HEK293 (cell line): ENCODE measurements around the gene SLC29A1.

Experiments
- CTCF ChIA-PET: fragments of 350-600 bp; formaldehyde crosslinking; extraction: SDS; loops from one replicate; lab custom pipeline; 2021; ENCODE audit warnings: antibody characterized with exemption; lab: Yijun Ruan, JAX
- POLR2A ChIA-PET: fragments of 300-600 bp; formaldehyde crosslinking; extraction: SDS; loops from one replicate; lab custom pipeline; 2020; ENCODE audit warnings: antibody characterized with exemption, inconsistent platforms; lab: Yijun Ruan, JAX
- H3K27ac ChIP-seq: fragments of 200-500 bp; sonication (Bioruptor generic); 2 replicates; pipeline ENCODE4 v1.5.1; 2014; ENCODE audit warnings: low read depth, low read length, control low read depth, inconsistent platforms; ENCODE audit errors: extremely low read depth
- H3K36me3 ChIP-seq, 2 experiments: fragments of 200-500 bp in 1 of 2; sonication (Bioruptor generic) in 1 of 2; 1 replicate in 1 of 2; 2 replicates in 1 of 2; pipeline ENCODE4 v1.5.1; 2014 to 2017; ENCODE audit warnings: inconsistent platforms in 2 of 2, low read length in 2 of 2; ENCODE audit not compliant: control insufficient read depth in 2 of 2, insufficient read depth in 1 of 2
- H3K4me1 ChIP-seq: fragments of 200-500 bp; sonication (Bioruptor generic); 2 replicates; pipeline ENCODE4 v1.5.1; 2014; ENCODE audit warnings: mild to moderate bottlenecking, low read length, inconsistent platforms; ENCODE audit not compliant: control insufficient read depth, insufficient read depth
- H3K4me3 ChIP-seq: 2 replicates; pipeline ENCODE4 v1.5.1; 2011; ENCODE audit warnings: low read depth, mild to moderate bottlenecking, control low read depth, low read length, moderate library complexity
- H3K9me3 ChIP-seq: fragments of 200-500 bp; sonication (Bioruptor generic); 2 replicates; pipeline ENCODE4 v1.5.1; 2014; ENCODE audit warnings: low read depth, low read length, inconsistent platforms; ENCODE audit not compliant: control insufficient read depth, insufficient read depth
- GLIS1 ChIP-seq: fragments of 450-650 bp; formaldehyde crosslinking; IDR thresholded peaks from 2 replicates; pipeline ENCODE4 v1.5.1; 2016; ENCODE audit warnings: missing biosample characterization, missing genetic modification characterization
- KLF8 ChIP-seq: fragments of 450-650 bp; formaldehyde crosslinking; IDR thresholded peaks from 2 replicates; pipeline ENCODE4 v1.5.1; 2016; ENCODE audit warnings: missing biosample characterization, missing genetic modification characterization
- KLF9 ChIP-seq: fragments of 450-650 bp; formaldehyde crosslinking; IDR thresholded peaks from 2 replicates; pipeline ENCODE4 v1.5.1; 2016; ENCODE audit warnings: missing biosample characterization, missing genetic modification characterization, low read depth
- MZF1 ChIP-seq: fragments of 450-650 bp; formaldehyde crosslinking; IDR thresholded peaks from 2 replicates; pipeline ENCODE4 v1.5.1; 2017; ENCODE audit warnings: missing biosample characterization, missing genetic modification characterization, borderline replicate concordance
- PATZ1 ChIP-seq: fragments of 450-650 bp; formaldehyde crosslinking; IDR thresholded peaks from 2 replicates; pipeline ENCODE4 v1.5.1; 2016; ENCODE audit warnings: missing biosample characterization, missing genetic modification characterization
- SALL2 ChIP-seq: fragments of 450-650 bp; formaldehyde crosslinking; IDR thresholded peaks from 2 replicates; pipeline ENCODE4 v1.5.0; 2017; ENCODE audit warnings: missing biosample characterization, mild to moderate bottlenecking, missing genetic modification characterization, borderline replicate concordance
- SCRT2 ChIP-seq: fragments of 450-650 bp; formaldehyde crosslinking; IDR thresholded peaks from 2 replicates; pipeline ENCODE4 v1.5.1; 2016; ENCODE audit warnings: missing biosample characterization, missing genetic modification characterization
- YY1 ChIP-seq: fragments of 450-650 bp; formaldehyde crosslinking; IDR thresholded peaks from 2 replicates; pipeline ENCODE4 v1.5.1; 2018; ENCODE audit warnings: missing biosample characterization, missing genetic modification characterization
- ZBTB1 ChIP-seq: fragments of 450-650 bp; formaldehyde crosslinking; IDR thresholded peaks from 2 replicates; pipeline ENCODE4 v1.5.1; 2016; ENCODE audit warnings: missing biosample characterization, missing genetic modification characterization
- ZNF248 ChIP-seq: fragments of 450-650 bp; formaldehyde crosslinking; IDR thresholded peaks from 2 replicates; pipeline ENCODE4 v1.5.1; 2017; ENCODE audit warnings: missing biosample characterization, missing genetic modification characterization
- ZNF302 ChIP-seq: fragments of 450-650 bp; formaldehyde crosslinking; IDR thresholded peaks from 2 replicates; pipeline ENCODE4 v1.5.1; 2016; ENCODE audit warnings: missing biosample characterization, missing genetic modification characterization, low read depth
- ZNF530 ChIP-seq: fragments of 450-650 bp; formaldehyde crosslinking; IDR thresholded peaks from 2 replicates; pipeline ENCODE4 v1.5.1; 2016; ENCODE audit warnings: low read depth, missing biosample characterization, missing genetic modification characterization
- ZNF621 ChIP-seq: fragments of 450-650 bp; formaldehyde crosslinking; IDR thresholded peaks from 2 replicates; pipeline ENCODE4 v1.5.1; 2017; ENCODE audit warnings: missing biosample characterization, missing genetic modification characterization
- ZNF670 ChIP-seq: fragments of 450-650 bp; formaldehyde crosslinking; IDR thresholded peaks from 2 replicates; pipeline ENCODE4 v1.5.1; 2016; ENCODE audit warnings: missing biosample characterization, missing genetic modification characterization, low read depth
- ZNF677 ChIP-seq: fragments of 450-650 bp; IDR thresholded peaks from 2 replicates; pipeline ENCODE4 v1.5.0; 2018; ENCODE audit warnings: missing biosample characterization, mild to moderate bottlenecking, missing genetic modification characterization, moderate library complexity
- TF ChIP-seq, protein P1 (sequence below): fragments of 450-650 bp; formaldehyde crosslinking; IDR thresholded peaks from 2 replicates; pipeline ENCODE4 v1.5.1; 2016; ENCODE audit warnings: missing biosample characterization, missing genetic modification characterization
- TF ChIP-seq, protein P2 (sequence below): fragments of 450-650 bp; formaldehyde crosslinking; IDR thresholded peaks from 2 replicates; pipeline ENCODE4 v1.5.1; 2016; ENCODE audit warnings: missing biosample characterization, missing genetic modification characterization

The SLC29A1 gene

DNA sequence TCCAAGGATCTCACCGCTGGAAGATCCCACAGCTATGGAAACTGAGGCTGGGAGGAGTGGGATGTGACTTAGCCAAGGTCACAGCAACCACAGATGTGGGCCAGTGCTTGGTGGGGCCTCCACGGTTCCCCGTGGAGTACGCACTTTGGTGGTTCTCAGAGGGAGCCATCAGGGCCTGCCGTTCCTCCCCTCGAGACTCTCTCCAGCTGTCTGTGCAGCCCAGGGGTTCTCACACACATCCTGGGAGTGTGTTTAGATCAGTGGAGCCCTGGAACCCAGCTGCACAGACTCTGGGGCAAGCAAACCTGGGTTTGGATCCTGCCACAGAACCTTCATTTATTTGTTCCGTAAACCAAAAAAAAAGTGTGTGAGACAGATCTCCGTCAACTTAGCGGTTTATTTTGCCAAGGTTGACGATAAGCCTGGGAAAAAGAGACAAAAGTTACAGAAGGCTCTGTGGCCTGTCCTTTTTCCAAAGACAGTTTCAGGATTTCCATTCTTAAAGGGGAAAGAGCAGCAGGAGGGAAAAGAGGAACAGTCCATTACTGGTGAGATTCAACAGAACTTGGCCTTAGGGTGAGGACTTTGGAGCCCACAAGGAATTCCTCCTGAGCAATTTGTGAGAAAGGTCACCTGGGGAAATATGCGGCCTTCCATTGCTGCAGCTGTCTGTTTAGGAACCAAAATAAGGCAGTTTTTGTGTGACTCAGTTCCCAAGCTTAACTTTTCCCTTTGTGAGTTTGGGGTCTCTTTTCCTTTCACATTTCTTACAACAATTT is 20.2 kb upstream of the SLC29A1 start (continued):
- TF ChIP-seq ZBTB1 (tag by site-specific recombination) = no peak
- TF ChIP-seq GLIS1 = peak; percentile 46

DNA sequence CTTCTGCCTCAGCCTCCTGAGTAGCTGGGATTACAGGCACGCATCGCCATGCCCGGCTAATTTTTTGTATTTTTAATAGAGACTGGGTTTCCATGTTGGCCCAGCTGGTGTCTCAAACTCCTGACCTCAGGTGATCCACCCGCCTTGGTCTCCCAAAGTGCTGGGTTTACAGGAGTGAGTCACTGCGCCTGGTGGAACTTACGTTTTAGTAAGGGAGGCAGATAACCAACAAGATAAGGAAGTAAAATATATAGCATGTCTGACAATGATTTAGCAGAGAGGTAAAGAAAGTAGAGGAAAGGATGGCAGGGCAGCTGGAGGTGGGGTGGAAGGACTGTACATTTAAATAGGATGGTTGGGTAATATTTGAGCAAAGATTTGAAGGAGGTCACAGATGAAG is 19.4 kb upstream of the SLC29A1 start:
- CTCF ChIA-PET = interaction anchor here (0.8 to 1.5 kb wide), 5 partner anchors 16 to 31 kb away, joined by 3 to 7 read pairs (median 3); no protein-coding TSS in a partner anchor
- no peak overlapping the region for H3K27ac ChIP-seq
- H3K9me3 ChIP-seq = no peaks in the 10 kb centered on the region
- no peak for TF ChIP-seq ZNF677 (tag by site-specific recombination)
- no peak for TF ChIP-seq KLF9
- TF ChIP-seq, protein P1, sequence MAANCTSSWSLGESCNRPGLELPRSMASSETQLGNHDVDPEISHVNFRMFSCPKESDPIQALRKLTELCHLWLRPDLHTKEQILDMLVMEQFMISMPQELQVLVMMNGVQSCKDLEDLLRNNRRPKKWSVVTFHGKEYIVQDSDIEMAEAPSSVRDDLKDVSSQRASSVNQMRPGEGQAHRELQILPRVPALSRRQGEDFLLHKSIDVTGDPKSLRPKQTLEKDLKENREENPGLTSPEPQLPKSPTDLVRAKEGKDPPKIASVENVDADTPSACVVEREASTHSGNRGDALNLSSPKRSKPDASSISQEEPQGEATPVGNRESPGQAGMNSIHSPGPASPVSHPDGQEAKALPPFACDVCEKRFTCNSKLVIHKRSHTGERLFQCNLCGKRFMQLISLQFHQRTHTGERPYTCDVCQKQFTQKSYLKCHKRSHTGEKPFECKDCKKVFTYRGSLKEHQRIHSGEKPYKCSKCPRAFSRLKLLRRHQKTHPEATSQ (tag by site-specific recombination) = no peak
- no peak for TF ChIP-seq PATZ1 (tag by site-specific recombination)
- TF ChIP-seq ZNF530 (tag by site-specific recombination) = no peak
- no peak for TF ChIP-seq MZF1 (tag by site-specific recombination)
- no peak for TF ChIP-seq SCRT2
- POLR2A ChIA-PET = interaction anchor here (0.9 kb wide), 1 partner anchor 43 kb away, joined by 3 read pairs; the partner anchor contains the start of gene HSP90AB1
- no peak overlapping the region for H3K4me3 ChIP-seq
- no peaks in the 10 kb centered on the region for H3K36me3 ChIP-seq
- H3K4me1 ChIP-seq = no peaks in the 10 kb centered on the region

- POLR2A ChIA-PET = interaction anchor here (0.6 kb wide), 1 partner anchor 431 kb away, joined by 3 read pairs; no protein-coding TSS in a partner anchor
- CTCF ChIA-PET = interaction anchor here (0.6 to 1.9 kb wide), 5 partner anchors 11 to 60 kb away, joined by 3 to 8 read pairs (median 5); no protein-coding TSS in a partner anchor
- no peaks in the 10 kb centered on the region for H3K9me3 ChIP-seq
- H3K4me3 ChIP-seq = no peak overlapping the region
- TF ChIP-seq ZNF248 (tag by site-specific recombination) = no peak
- TF ChIP-seq YY1 (tag by site-specific recombination) = no peak
- TF ChIP-seq ZNF621 (tag by site-specific recombination) = no peak
- TF ChIP-seq SALL2 (tag by site-specific recombination) = no peak
- TF ChIP-seq, protein P2, sequence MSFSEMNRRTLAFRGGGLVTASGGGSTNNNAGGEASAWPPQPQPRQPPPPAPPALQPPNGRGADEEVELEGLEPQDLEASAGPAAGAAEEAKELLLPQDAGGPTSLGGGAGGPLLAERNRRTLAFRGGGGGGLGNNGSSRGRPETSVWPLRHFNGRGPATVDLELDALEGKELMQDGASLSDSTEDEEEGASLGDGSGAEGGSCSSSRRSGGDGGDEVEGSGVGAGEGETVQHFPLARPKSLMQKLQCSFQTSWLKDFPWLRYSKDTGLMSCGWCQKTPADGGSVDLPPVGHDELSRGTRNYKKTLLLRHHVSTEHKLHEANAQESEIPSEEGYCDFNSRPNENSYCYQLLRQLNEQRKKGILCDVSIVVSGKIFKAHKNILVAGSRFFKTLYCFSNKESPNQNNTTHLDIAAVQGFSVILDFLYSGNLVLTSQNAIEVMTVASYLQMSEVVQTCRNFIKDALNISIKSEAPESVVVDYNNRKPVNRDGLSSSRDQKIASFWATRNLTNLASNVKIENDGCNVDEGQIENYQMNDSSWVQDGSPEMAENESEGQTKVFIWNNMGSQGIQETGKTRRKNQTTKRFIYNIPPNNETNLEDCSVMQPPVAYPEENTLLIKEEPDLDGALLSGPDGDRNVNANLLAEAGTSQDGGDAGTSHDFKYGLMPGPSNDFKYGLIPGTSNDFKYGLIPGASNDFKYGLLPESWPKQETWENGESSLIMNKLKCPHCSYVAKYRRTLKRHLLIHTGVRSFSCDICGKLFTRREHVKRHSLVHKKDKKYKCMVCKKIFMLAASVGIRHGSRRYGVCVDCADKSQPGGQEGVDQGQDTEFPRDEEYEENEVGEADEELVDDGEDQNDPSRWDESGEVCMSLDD (tag by site-specific recombination) = no peak
- TF ChIP-seq ZNF670 (tag by site-specific recombination) = no peak
- no peak for TF ChIP-seq KLF8 (tag by site-specific recombination)
- no peak for TF ChIP-seq ZNF302 (tag by site-specific recombination)
- H3K27ac ChIP-seq = no peak overlapping the region
- no peaks in the 10 kb centered on the region for H3K36me3 ChIP-seq
- no peaks in the 10 kb centered on the region for H3K4me1 ChIP-seq
Measured at GRCh38 chr6:44207966-44208365, 15.4 kb upstream of the SLC29A1 start.
